ENCODE measurements around the gene SNTG2. TPM values are rescaled to one million over a fixed set of nuclear protein-coding genes. Genes with fewer than 3 reads are reported as not detected.

SNTG2 gene
- total and polyA plus RNA-seq, 5 experiments from 2014 or later, result 0.66 to 8.8 (median 1.2) TPM

DNA sequence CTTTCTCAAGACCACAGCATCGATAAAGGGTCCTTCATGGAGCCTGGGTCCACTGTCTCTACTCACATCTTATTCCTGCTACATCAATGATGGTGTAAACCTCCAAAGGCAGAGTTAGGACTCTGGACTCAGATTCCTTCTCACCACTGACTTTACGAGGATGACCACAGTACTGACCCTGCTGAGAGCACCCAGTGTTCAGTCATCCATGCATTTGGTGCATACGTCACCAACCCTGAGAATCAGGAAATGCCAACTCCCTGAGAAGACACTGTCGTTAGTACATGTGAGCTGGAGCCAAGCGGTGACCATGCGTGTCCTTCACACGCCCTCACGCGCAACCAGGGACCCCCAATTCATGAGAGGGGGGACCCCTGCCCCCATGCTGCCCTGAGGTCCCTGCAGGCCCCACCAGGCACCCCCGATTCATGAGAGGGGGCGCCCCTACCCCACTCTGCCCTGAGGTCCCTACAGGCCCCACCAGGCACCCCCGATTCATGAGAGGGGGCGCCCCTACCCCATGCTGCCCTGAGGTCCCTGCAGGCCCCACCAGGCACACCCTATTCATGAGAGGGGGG lies 284.2 kb downstream of the SNTG2 start:
- peaks cover 0 to 5% (median 4%) of the 10 kb centered on the region in 3 donors for H3K36me3 Mint-ChIP-seq

DNA sequence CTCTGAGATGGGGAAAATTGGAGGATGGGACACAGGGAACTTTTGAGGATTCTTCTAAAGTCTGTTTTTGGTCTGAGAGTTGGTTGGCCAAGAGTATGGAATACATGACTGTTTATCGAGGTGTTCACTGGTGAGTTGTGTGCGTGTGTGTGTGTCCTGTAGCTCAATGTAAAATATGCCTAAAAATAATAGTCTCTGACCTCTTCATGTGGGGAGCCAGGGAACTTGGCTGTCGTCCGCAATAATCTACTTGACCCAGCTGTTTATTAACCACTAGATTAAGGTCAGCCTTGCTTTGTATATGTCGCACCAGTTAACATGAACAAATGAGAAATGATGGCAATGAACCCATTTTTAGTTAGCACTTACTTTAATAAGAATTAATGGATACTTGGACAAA lies 285.2 kb downstream of the SNTG2 start:
- Mint-ChIP-seq H3K4me3 (no peak overlapping the region), H3K27ac (no peak overlapping the region), H3K9me3 (no peaks in the 10 kb centered on the region), H3K36me3 (peaks cover 0 to 6% (median 5%) of the 10 kb centered on the region in 3 donors), H3K27me3 (no peaks in the 10 kb centered on the region), H3K4me1 (peaks cover 0 to 20% (median 0%) of the 10 kb centered on the region in 4 donors)
- POLR2A ChIA-PET, result no interaction called here
- ATAC-seq (no peak), DNase-seq (no peak)

More for the DNA sequence above, 284.2 kb downstream of the SNTG2 start:
- peaks cover 0 to 19% (median 0%) of the 10 kb centered on the region in 4 donors for H3K4me1 Mint-ChIP-seq
- H3K4me3 Mint-ChIP-seq, result no peak overlapping the region
- H3K27ac Mint-ChIP-seq, result no peak overlapping the region
- POLR2A ChIA-PET, result no interaction called here
- DNase-seq (no peak), ATAC-seq (no peak)
- no peaks in the 10 kb centered on the region for H3K27me3 Mint-ChIP-seq
- no peaks in the 10 kb centered on the region for H3K9me3 Mint-ChIP-seq

DNA sequence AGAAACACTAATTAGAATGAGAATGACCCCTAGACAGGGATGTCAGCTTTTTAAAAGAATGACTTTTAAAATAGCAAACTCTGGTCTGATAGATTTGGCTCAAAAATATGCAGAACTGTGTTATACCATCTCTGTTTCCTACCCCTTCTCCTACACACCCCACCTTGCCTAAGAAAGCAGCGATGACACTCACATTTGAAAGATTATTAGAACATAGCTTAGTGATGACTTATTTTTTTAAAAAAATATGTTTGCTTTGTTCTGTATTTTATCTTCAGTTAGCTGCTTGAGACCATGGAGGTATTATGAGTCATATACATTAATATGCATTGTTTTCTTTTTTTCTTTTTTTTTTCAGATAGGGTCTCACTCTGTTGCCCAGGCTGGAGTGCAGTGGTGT lies 286.0 kb downstream of the SNTG2 start:
- peaks cover 0 to 6% (median 5%) of the 10 kb centered on the region in 3 donors for H3K36me3 Mint-ChIP-seq
- H3K27ac Mint-ChIP-seq, result no peak overlapping the region
- no peak overlapping the region for H3K4me3 Mint-ChIP-seq
- no peaks in the 10 kb centered on the region for H3K27me3 Mint-ChIP-seq
- no peaks in the 10 kb centered on the region for H3K9me3 Mint-ChIP-seq
- POLR2A ChIA-PET, result no interaction called here
- DNase-seq (no peak), ATAC-seq (no peak)
- peaks cover 0 to 24% (median 0%) of the 10 kb centered on the region in 4 donors for H3K4me1 Mint-ChIP-seq

DNA sequence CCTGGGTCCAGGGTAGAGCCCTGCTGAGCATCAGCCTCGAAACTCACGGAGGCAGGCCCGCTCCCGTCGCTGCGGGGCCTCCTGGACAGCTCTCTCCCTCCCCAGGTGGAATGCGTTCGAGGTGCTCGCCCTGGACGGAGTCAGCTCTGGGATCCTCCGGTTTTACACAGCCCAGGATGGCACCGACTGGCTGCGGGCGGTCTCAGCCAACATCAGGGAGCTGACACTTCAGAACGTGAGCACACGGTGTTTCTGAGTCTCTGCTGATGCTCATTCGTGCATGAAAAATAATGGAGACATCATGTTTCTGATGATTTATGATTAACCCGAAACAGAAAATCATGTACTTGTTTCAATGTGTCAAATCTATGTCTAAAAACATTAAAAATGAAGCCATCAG lies 287.1 kb downstream of the SNTG2 start:
- ATAC-seq, result no peak
- POLR2A ChIA-PET, result no interaction called here
- H3K27me3 Mint-ChIP-seq, result no peaks in the 10 kb centered on the region

DNA sequence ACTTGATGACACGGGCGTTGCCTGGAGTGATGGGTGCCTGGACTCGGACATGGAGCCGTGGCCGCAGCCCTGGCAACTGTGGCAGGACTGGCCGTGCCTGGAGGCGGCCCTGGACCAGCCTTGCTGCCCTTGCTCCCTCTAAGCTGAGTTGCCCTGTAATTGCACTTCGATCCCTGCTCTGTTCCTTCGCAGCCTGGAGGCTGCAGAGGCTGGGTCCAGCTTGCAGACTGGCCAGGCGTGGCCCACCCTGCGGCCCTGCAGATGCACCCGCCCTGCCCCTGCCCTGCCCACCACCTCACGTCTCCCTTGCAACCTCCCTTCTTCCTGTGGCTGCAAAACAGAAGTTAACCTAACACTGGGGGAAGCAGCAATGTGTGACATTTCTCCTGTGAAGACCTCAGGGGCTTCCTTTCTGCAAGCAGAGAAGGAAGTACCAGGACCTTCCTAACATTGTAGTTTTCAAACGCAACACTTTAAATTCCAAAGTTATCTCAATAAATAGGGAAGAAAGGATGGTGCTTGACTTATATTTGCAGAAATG lies 288.0 kb downstream of the SNTG2 start:
- POLR2A ChIA-PET, result no interaction called here
- Mint-ChIP-seq H3K36me3 (peaks cover 0 to 9% (median 3%) of the 10 kb centered on the region in 3 donors), H3K4me1 (peaks cover 0 to 24% (median under 1%) of the 10 kb centered on the region in 4 donors), H3K9me3 (no peaks in the 10 kb centered on the region), H3K27me3 (no peaks in the 10 kb centered on the region), H3K4me3 (no peak overlapping the region), H3K27ac (peak overlapping the region in 1 of 10 donors; percentile 29)
- DNase-seq (no peak), ATAC-seq (no peak)

More for the DNA sequence above, 287.1 kb downstream of the SNTG2 start:
- DNase-seq, result no peak
- Mint-ChIP-seq H3K9me3 (no peaks in the 10 kb centered on the region), H3K27ac (no peak overlapping the region), H3K4me3 (no peak overlapping the region), H3K4me1 (peaks cover 0 to 24% (median 0%) of the 10 kb centered on the region in 4 donors), H3K36me3 (peaks cover 0 to 6% (median 5%) of the 10 kb centered on the region in 3 donors)

DNA sequence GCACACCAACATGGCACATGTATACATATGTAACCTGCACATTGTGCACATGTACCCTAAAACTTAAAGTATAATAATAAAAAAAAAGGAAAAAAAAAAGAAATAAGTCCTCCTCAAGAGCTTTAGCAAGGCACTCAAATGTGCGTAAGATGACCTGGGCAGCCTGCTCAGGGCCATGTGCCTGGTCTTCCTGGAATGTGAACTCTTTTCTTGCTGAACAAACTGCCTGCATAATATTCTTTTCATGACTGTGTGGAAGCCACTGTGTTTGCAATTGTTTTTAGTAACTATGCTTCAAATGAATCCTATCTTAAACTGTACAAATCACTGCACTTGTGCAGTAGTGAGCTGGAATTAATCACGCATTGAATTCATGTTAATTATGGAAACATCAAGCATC lies 294.5 kb downstream of the SNTG2 start:
- H3K36me3 Mint-ChIP-seq, result peaks cover 0 to 8% (median 4%) of the 10 kb centered on the region in 3 donors
- H3K27ac Mint-ChIP-seq, result no peak overlapping the region
- H3K4me3 Mint-ChIP-seq, result no peak overlapping the region
- POLR2A ChIA-PET, result no interaction called here
- peaks cover 0 to 2% (median under 1%) of the 10 kb centered on the region in 5 donors for H3K27me3 Mint-ChIP-seq
- no peak for DNase-seq
- ATAC-seq, result no peak
- peaks cover 0 to 13% (median 1%) of the 10 kb centered on the region in 4 donors for H3K4me1 Mint-ChIP-seq
- no peaks in the 10 kb centered on the region for H3K9me3 Mint-ChIP-seq

DNA sequence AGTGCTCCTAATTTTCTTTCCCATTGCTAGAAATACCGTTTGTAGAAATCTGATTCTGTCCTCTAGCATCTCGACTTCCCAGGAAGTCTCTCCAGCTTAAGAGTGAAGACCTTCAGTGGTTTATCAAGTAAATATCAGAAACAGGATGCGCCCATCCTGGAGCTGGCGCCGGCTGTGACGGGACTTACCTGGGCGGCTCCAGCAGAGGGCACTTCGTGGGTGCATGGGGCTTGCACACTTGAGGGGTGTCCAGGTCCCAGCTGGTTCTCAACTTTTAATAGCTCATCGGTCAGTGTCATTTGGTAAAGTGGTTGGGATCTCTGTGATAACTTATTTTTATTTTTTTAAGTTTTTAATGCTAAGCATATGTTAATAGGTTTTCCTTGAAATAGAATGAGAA lies 295.6 kb downstream of the SNTG2 start:
- no peaks in the 10 kb centered on the region for H3K9me3 Mint-ChIP-seq
- no peak for ATAC-seq
- peaks cover 0 to 11% (median 4%) of the 10 kb centered on the region in 3 donors for H3K36me3 Mint-ChIP-seq
- H3K4me1 Mint-ChIP-seq, result peaks cover 0 to 11% (median 4%) of the 10 kb centered on the region in 4 donors
- H3K4me3 Mint-ChIP-seq, result no peak overlapping the region
- DNase-seq, result no peak
- POLR2A ChIA-PET, result no interaction called here
- peaks cover 0 to 7% (median 2%) of the 10 kb centered on the region in 5 donors for H3K27me3 Mint-ChIP-seq
- no peak overlapping the region for H3K27ac Mint-ChIP-seq

DNA sequence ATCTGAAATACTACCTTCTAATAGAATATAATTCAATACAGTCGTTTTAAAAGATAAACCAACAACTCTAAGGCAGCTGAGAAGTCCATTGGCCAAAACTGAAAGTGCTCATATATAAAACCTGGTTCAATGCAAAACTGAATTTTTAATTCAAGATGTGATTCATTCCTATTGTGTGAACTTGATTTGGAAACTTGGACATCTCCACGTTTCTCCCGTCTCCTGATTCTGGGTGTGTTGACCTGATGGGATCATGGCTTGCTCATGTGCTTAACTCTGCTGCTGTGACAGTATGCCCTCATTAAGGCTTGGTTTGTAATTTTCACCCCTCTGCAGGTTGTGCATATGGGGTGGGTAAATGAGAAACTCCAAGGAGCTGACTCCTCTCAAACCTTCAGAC lies 296.3 kb downstream of the SNTG2 start:
- H3K4me3 Mint-ChIP-seq, result no peak overlapping the region
- H3K9me3 Mint-ChIP-seq, result no peaks in the 10 kb centered on the region
- H3K4me1 Mint-ChIP-seq, result peaks cover 0 to 13% (median 6%) of the 10 kb centered on the region in 4 donors
- ATAC-seq, result no peak
- peaks cover 0 to 12% (median 2%) of the 10 kb centered on the region in 5 donors for H3K27me3 Mint-ChIP-seq
- peaks cover 0 to 11% (median 4%) of the 10 kb centered on the region in 3 donors for H3K36me3 Mint-ChIP-seq
- POLR2A ChIA-PET, result no interaction called here
- H3K27ac Mint-ChIP-seq, result no peak overlapping the region
- no peak for DNase-seq

DNA sequence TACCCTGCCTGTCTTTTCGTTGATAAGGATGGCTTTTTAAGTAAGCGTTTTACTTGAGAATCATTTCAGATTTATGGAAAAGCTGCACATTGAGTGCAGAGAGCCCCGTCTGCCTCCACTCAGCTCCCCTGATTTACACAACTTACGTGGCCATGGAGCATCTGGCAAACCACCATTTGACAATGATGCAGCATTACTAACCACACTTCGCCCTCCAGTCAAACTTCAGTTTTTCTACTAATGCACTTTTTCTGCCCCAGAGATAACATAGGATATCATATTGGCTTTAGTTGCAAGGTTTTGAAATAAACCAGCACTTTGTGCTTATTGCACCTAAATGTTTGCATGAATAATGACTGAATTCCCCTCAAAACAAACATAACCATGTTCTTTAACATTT lies 297.5 kb downstream of the SNTG2 start:
- Mint-ChIP-seq H3K9me3 (no peaks in the 10 kb centered on the region), H3K36me3 (peaks cover 0 to 13% (median 4%) of the 10 kb centered on the region in 3 donors), H3K4me1 (peaks cover 0 to 11% (median 6%) of the 10 kb centered on the region in 4 donors), H3K27me3 (peaks cover 0 to 12% (median 2%) of the 10 kb centered on the region in 5 donors), H3K4me3 (no peak overlapping the region), H3K27ac (no peak overlapping the region)
- DNase-seq (no peak), ATAC-seq (no peak)
- POLR2A ChIA-PET, result no interaction called here

DNA sequence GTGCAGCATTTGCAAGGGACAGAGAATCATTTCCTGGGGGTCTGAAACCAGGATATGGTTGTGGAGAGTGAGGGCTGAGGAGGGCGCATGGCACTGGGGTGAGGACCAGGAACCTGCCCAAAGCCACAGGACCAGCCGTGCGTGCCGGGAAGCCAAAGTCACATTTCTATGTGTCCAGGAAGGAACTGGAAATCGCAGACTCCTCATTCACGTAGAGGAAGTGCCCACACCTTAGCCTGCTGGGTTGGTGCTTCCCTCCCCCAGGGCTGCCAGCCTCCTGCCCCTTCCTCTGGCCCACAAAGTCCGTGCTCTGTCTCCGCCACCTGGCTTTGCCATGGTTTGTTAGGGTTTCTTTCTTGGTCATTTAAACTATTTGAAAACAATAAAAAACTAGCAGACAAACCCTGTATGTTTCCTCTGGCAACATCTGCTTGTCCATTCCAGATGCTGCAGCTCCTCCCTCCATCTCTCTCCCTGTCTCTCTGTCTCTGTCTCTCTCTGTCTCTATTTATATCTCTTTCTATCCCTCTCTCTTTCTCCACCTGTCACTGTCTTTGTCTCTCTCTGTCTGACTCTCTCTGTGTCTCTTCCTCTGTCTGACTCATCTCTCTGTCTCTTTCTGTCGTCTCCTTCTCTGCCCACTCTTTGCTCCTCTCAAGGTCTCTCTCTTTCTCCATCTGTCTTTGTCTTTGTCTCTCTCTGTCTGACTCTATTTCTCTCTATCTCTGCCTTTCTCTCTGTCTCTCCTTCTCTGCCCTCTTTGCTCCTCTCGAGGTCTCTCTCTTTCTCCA lies 299.4 kb downstream of the SNTG2 start:
- H3K4me1 Mint-ChIP-seq, result peaks cover 0 to 14% (median 6%) of the 10 kb centered on the region in 4 donors

DNA sequence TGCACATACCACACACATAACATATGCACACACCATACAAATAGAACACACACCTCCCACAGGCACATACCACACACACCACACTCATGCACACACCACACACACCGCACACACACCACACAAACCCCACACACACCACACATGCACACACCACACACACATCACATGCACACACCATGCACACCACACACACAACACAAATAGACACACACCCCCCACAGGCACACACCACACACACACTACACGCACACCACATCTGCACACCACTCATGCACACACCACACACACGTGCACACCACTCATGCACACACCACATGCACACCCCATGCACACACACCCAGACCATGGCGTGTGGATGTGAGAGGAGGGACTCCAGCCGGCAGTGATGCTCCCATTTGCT lies 300.9 kb downstream of the SNTG2 start:
- H3K4me1 Mint-ChIP-seq, result peaks cover 0 to 14% (median 5%) of the 10 kb centered on the region in 4 donors
- ATAC-seq, result no peak
- H3K4me3 Mint-ChIP-seq, result no peak overlapping the region

More for the DNA sequence above, 299.4 kb downstream of the SNTG2 start:
- Mint-ChIP-seq H3K4me3 (no peak overlapping the region), H3K27me3 (peaks cover 0 to 19% (median 2%) of the 10 kb centered on the region in 5 donors), H3K27ac (peak overlapping the region in 1 of 10 donors; percentile 63), H3K9me3 (no peaks in the 10 kb centered on the region), H3K36me3 (peaks cover 0 to 9% (median 4%) of the 10 kb centered on the region in 3 donors)
- ATAC-seq, result no peak
- no peak for DNase-seq
- POLR2A ChIA-PET, result no interaction called here

DNA sequence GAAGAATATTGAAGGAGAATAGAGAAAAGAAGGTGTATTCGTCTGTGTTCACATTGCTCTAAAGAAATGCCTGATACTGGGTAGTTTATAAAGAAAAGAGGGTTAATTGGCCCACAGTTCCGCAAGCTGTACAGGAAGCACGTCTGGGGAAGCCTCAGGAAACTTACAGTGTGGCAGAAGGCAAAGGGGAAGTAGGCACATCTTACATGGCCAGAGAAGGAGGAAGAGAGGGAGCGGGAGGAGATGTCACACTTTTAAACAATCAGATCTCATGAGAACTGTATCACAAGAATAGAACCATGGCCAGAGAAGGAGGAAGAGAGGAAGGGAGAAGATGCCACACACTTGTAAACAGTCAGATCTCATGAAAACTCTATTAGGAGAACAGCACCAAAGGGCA lies 303.0 kb downstream of the SNTG2 start:
- Mint-ChIP-seq H3K9me3 (no peaks in the 10 kb centered on the region), H3K4me3 (no peak overlapping the region), H3K27me3 (peaks cover 0 to 19% (median 4%) of the 10 kb centered on the region in 5 donors), H3K27ac (peak overlapping the region in 1 of 10 donors; percentile 6), H3K36me3 (peaks cover 0 to 9% (median 0%) of the 10 kb centered on the region in 3 donors), H3K4me1 (peaks cover 0 to 16% (median 5%) of the 10 kb centered on the region in 4 donors)
- ATAC-seq (no peak), DNase-seq (no peak)
- POLR2A ChIA-PET, result no interaction called here

More for the DNA sequence above, 300.9 kb downstream of the SNTG2 start:
- Mint-ChIP-seq H3K9me3 (no peaks in the 10 kb centered on the region), H3K27me3 (peaks cover 1 to 19% (median 4%) of the 10 kb centered on the region in 5 donors), H3K36me3 (peaks cover 0 to 13% (median 4%) of the 10 kb centered on the region in 3 donors), H3K27ac (no peak overlapping the region)
- no peak for DNase-seq
- POLR2A ChIA-PET, result no interaction called here
